Measurements from ENCODE around the gene ZNF438. TPM values are rescaled to one million over a fixed set of nuclear protein-coding genes. Genes with fewer than 3 reads are reported as not detected.

ZNF438 gene
- total and polyA plus RNA-seq, 2 of the 8 experiments (the other 6 are each of a cell fraction or from before 2014, with no cell fraction given) = 0.95 to 1.7 TPM

GRCh38 chr10:31017534-31018355 lies 13.9 kb downstream of the ZNF438 start (continued):
- TF ChIP-seq SP4 (IDR thresholded peaks at IDR 0.05; ENCODE audit: low read length) (no peak), RAD21 (IDR thresholded peaks at IDR 0.05 in 1 of 2, conservative IDR thresholded peaks at IDR 0.05 in 1 of 2; ENCODE audit: low read depth in 2 of 2, low read length in 2 of 2) (no peak), PHF8 (conservative IDR thresholded peaks at IDR 0.05; ENCODE audit: low read depth, low read length) (no peak), USF2 (IDR thresholded peaks at IDR 0.05; ENCODE audit: low read length) (no peak), MAFK (IDR thresholded peaks at IDR 0.05; ENCODE audit: low read depth, low read length) (no peak)
